Neural cell (in vitro differentiated cells): ENCODE measurements around the gene SNX10. TPM values are rescaled to one million over a fixed set of nuclear protein-coding genes. Genes with fewer than 3 reads are reported as not detected.
"Not testable (repeated sequence)": the region's sequence is repeated elsewhere in the genome, so short reads cannot be mapped to it uniquely, and the experiment has no call there.

Source experiments
- H2AFZ ChIP-seq: fragments of 200-600, 300-800 bp; sonication (generic), shearing (Covaris generic); 2 replicates; pipeline ENCODE4 v1.6.0; 2014; ENCODE audit warnings: low read depth, mild to moderate bottlenecking, antibody characterized with exemption, low read length, moderate library complexity
- H3F3A ChIP-seq: fragments of 200-600 bp; shearing (Covaris generic); 2 replicates; pipeline ENCODE4 v1.6.1; 2016; ENCODE audit warnings: mild to moderate bottlenecking, moderate library complexity, mixed read lengths, antibody characterized with exemption, low read length; ENCODE audit not compliant: insufficient read depth, poor library complexity, severe bottlenecking
- H3K27ac ChIP-seq: fragments of 200-600, 300-800 bp; sonication (generic), shearing (Covaris generic); 2 replicates; pipeline ENCODE4 v1.5.1; 2014; ENCODE audit warnings: mild to moderate bottlenecking, low read length, moderate library complexity
- H3K27me3 ChIP-seq: fragments of 300-800, 200-600 bp; sonication (generic), shearing (Covaris generic); 2 replicates; pipeline ENCODE4 v1.6.0; 2014; ENCODE audit warnings: mild to moderate bottlenecking, low read depth, low read length, moderate library complexity; ENCODE audit not compliant: insufficient read depth
- H3K36me3 ChIP-seq: fragments of 300-800, 200-600 bp; sonication (generic), shearing (Covaris generic); 2 replicates; pipeline ENCODE4 v1.5.1; 2014; ENCODE audit warnings: mild to moderate bottlenecking, antibody characterized with exemption, low read length, moderate library complexity; ENCODE audit not compliant: insufficient read depth
- H3K4me2 ChIP-seq: fragments of 300-800, 200-600 bp; sonication (generic), shearing (Covaris generic); 2 replicates; pipeline ENCODE4 v1.6.0; 2014; ENCODE audit warnings: mild to moderate bottlenecking, low read length
- H3K4me3 ChIP-seq: fragments of 300-800, 200-600 bp; sonication (generic), shearing (Covaris generic); 2 replicates; pipeline ENCODE4 v1.5.1; 2014; ENCODE audit warnings: mild to moderate bottlenecking, low read length, moderate library complexity
- H3K79me2 ChIP-seq: fragments of 200-600 bp; shearing (Covaris generic); replicated peaks from 2 replicates; pipeline ENCODE4 v1.6.0; 2014; ENCODE audit warnings: mild to moderate bottlenecking, low read length, moderate library complexity; ENCODE audit not compliant: insufficient read depth
- H3K9ac ChIP-seq: fragments of 300-800, 200-600 bp; sonication (generic), shearing (Covaris generic); 2 replicates; pipeline ENCODE4 v1.6.1; 2016; ENCODE audit warnings: mild to moderate bottlenecking, low read length, mixed read lengths
- H3K9me2 ChIP-seq: fragments of 200-600 bp; shearing (Covaris generic); 2 replicates; pipeline ENCODE4 v1.6.1; 2016; ENCODE audit warnings: mild to moderate bottlenecking, low read length, mixed read lengths; ENCODE audit not compliant: insufficient read depth
- H3K9me3 ChIP-seq: fragments of 200-600, 300-800 bp; sonication (generic), shearing (Covaris generic); 2 replicates; pipeline ENCODE4 v1.6.1; 2016; ENCODE audit warnings: mild to moderate bottlenecking, mixed run types, low read length, moderate library complexity, mixed read lengths
- H4K20me1 ChIP-seq: fragments of 200-600 bp; shearing (Covaris generic); 2 replicates; pipeline ENCODE4 v1.6.1; 2016; ENCODE audit warnings: mild to moderate bottlenecking, mixed run types; ENCODE audit not compliant: insufficient read depth
- CTCF ChIP-seq: fragments of 450-650 bp; IDR thresholded peaks from 2 replicates; pipeline ENCODE4 v1.5.1; 2014; ENCODE audit warnings: antibody characterized with exemption, mild to moderate bottlenecking, moderate library complexity; ENCODE audit not compliant: poor library complexity, severe bottlenecking
- EP300 ChIP-seq: fragments of 450-650 bp; conservative IDR thresholded peaks from 2 replicates; pipeline ENCODE4 v1.6.1; 2014; ENCODE audit warnings: antibody characterized with exemption, mild to moderate bottlenecking, moderate library complexity; ENCODE audit not compliant: poor library complexity, severe bottlenecking
- EZH2 ChIP-seq: fragments of 200-600, 300-800 bp; shearing (Covaris generic), sonication (generic); IDR thresholded peaks from 2 replicates; pipeline ENCODE4 v1.6.1; 2014; ENCODE audit warnings: antibody characterized with exemption, low read length, borderline replicate concordance, mild to moderate bottlenecking; ENCODE audit not compliant: insufficient read depth, poor library complexity, severe bottlenecking
- MXI1 ChIP-seq: fragments of 450-650 bp; conservative IDR thresholded peaks from 2 replicates; pipeline ENCODE4 v1.6.1; 2014; ENCODE audit warnings: antibody characterized with exemption, mild to moderate bottlenecking; ENCODE audit not compliant: poor library complexity, severe bottlenecking
- POLR2AphosphoS5 ChIP-seq: IDR thresholded peaks from 2 replicates; pipeline ENCODE4 v1.6.1; 2012
- RAD21 ChIP-seq: fragments of 450-650 bp; conservative IDR thresholded peaks from 2 replicates; pipeline ENCODE4 v1.6.1; 2014; ENCODE audit warnings: antibody characterized with exemption, mild to moderate bottlenecking, moderate library complexity
- REST ChIP-seq: IDR thresholded peaks from 2 replicates; pipeline ENCODE4 v1.6.1; 2012; ENCODE audit warnings: borderline replicate concordance
- SMC3 ChIP-seq: fragments of 450-650 bp; conservative IDR thresholded peaks from 2 replicates; pipeline ENCODE4 v1.6.1; 2014; ENCODE audit warnings: antibody characterized with exemption, mild to moderate bottlenecking, moderate library complexity; ENCODE audit not compliant: poor library complexity
- TAF1 ChIP-seq: IDR thresholded peaks from 2 replicates; pipeline ENCODE4 v1.6.1; 2012; ENCODE audit warnings: low read depth
- polyA plus RNA-seq: library from polyadenylated mRNA; depleted of rRNA; stranded (reverse); fragments of >200 nt; gene quantifications from 2 replicates; pipeline ENCODE4 v1.2.3, GENCODE V29; 2014

The SNX10 gene
- polyA plus RNA-seq, 1 donor from 2014 or later = 25.6 TPM

GRCh38 chr7:26284995-26285632 is 6.5 kb upstream of the SNX10 start:
- H3K9ac ChIP-seq = no peak overlapping the region
- TF ChIP-seq RAD21 (no peak), POLR2AphosphoS5 (no peak), TAF1 (no peak), CTCF (no peak), MXI1 (no peak), SMC3 (no peak), EZH2 (no peak), REST (no peak), EP300 (no peak)

GRCh38 chr7:26286157-26286556 is 5.5 kb upstream of the SNX10 start:
- Histone ChIP-seq H3K9me2 (no peaks in the 10 kb centered on the region), H3K9me3 (no peaks in the 10 kb centered on the region), H3K4me2 (no peak overlapping the region), H4K20me1 (no peaks in the 10 kb centered on the region), H3K27ac (no peak overlapping the region), H3K9ac (no peak overlapping the region), H3K27me3 (no peaks in the 10 kb centered on the region), H2AFZ (no peak overlapping the region), H3K79me2 (no peaks in the 10 kb centered on the region), H3K4me3 (no peak overlapping the region), H3F3A (no peaks in the 10 kb centered on the region), H3K36me3 (no peaks in the 10 kb centered on the region)
- TF ChIP-seq EZH2 (no peak), POLR2AphosphoS5 (no peak)

More at GRCh38 chr7:26284995-26285632, 6.5 kb upstream of the SNX10 start:
- no peaks in the 10 kb centered on the region for H3K36me3 ChIP-seq
- H4K20me1 ChIP-seq = no peaks in the 10 kb centered on the region
- H3K27ac ChIP-seq = no peak overlapping the region
- H3K4me2 ChIP-seq = no peak overlapping the region
- H2AFZ ChIP-seq = no peak overlapping the region
- no peaks in the 10 kb centered on the region for H3K27me3 ChIP-seq
- H3K4me3 ChIP-seq = no peak overlapping the region
- H3F3A ChIP-seq = no peaks in the 10 kb centered on the region
- H3K9me2 ChIP-seq = no peaks in the 10 kb centered on the region
- H3K9me3 ChIP-seq = no peaks in the 10 kb centered on the region
- H3K79me2 ChIP-seq = no peaks in the 10 kb centered on the region

- not testable (repeated sequence) for H3K9me3 ChIP-seq, H2AFZ ChIP-seq, H3K79me2 ChIP-seq, H3K4me3 ChIP-seq, H3K27me3 ChIP-seq, H3K4me2 ChIP-seq, H3K27ac ChIP-seq, H3K36me3 ChIP-seq, H3K9ac ChIP-seq, H3K9me2 ChIP-seq, H3F3A ChIP-seq, H4K20me1 ChIP-seq
Observed at GRCh38 chr7:26288126-26288525, 3.5 kb upstream of the SNX10 start.
